ENCODE data around the gene TCF7.

Gene TCF7

DNA sequence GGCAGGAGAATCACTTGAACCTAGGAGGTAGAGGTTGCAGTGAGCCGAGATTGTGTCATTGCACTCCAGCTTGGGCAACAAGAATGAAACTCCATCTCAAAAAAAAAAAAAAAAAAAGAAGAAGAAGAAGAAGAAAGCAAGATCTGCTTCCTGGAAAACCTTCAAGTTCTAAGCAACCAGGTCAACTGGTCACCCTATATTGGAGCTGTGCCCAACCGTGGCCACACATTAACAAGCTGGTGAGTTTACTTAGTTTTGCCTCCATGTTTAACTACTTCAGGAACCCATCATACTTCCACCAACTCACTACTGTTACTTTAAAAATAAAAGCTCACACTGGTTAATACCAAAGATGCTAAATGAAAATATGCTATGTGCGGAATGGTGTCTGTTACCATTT is 74.5 kb downstream of the TCF7 start:
- peaks cover 4% of the 10 kb centered on the region for H3K36me3 Mint-ChIP-seq (ENCODE audit: low read depth)
- no peak overlapping the region for H3K4me3 Mint-ChIP-seq
- TF ChIP-seq, protein P1, sequence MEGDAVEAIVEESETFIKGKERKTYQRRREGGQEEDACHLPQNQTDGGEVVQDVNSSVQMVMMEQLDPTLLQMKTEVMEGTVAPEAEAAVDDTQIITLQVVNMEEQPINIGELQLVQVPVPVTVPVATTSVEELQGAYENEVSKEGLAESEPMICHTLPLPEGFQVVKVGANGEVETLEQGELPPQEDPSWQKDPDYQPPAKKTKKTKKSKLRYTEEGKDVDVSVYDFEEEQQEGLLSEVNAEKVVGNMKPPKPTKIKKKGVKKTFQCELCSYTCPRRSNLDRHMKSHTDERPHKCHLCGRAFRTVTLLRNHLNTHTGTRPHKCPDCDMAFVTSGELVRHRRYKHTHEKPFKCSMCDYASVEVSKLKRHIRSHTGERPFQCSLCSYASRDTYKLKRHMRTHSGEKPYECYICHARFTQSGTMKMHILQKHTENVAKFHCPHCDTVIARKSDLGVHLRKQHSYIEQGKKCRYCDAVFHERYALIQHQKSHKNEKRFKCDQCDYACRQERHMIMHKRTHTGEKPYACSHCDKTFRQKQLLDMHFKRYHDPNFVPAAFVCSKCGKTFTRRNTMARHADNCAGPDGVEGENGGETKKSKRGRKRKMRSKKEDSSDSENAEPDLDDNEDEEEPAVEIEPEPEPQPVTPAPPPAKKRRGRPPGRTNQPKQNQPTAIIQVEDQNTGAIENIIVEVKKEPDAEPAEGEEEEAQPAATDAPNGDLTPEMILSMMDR (IDR thresholded peaks at IDR 0.05): no peak
- H3K9me3 Mint-ChIP-seq: no peaks in the 10 kb centered on the region
- H3K27me3 Mint-ChIP-seq (ENCODE audit: low read depth, poor library complexity): no peaks in the 10 kb centered on the region
- peaks cover 4% of the 10 kb centered on the region for H3K4me1 Mint-ChIP-seq
- H3K27ac Mint-ChIP-seq: no peak overlapping the region
- no peak for DNase-seq

DNA sequence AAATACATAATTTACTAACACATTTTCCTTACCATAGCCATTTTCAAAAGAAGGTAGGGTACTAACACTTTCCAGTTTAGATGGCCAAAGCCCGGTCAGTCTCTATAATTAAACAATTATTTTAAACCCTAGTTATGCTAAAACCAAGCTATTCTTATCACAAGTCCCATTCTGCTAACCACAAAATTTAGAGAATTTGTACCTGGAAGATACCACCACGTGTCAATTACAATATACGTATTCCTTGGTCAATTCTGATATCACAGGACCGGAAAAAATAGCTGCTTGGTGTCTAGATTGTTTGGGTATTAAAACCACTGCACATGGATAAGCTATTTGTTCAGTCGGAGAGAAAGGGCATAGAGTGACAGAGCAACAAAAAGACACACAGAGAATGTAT is 81.2 kb downstream of the TCF7 start:
- Mint-ChIP-seq H3K4me1 (peaks cover 5% of the 10 kb centered on the region), H3K36me3 (ENCODE audit: low read depth) (peaks cover 67% of the 10 kb centered on the region), H3K27me3 (ENCODE audit: low read depth, poor library complexity) (no peaks in the 10 kb centered on the region), H3K9me3 (no peaks in the 10 kb centered on the region), H3K27ac (no peak overlapping the region), H3K4me3 (no peak overlapping the region)
- TF ChIP-seq, protein P1 (IDR thresholded peaks at IDR 0.05): no peak
- no peak for DNase-seq

Measured in nephron progenitor cell (in vitro differentiated cells).